Activated CD4-positive, alpha-beta T cell treated with anti-CD3 and anti-CD28 coated beads, Interleukin-2, amount 50 U/mL, for 16 hours (primary cell): ENCODE data around the gene STX11.

Experiments
- DNase-seq: peaks from one replicate; pipeline ENCODE4 v3.0.0-alpha.2; 2020

The STX11 gene

DNA sequence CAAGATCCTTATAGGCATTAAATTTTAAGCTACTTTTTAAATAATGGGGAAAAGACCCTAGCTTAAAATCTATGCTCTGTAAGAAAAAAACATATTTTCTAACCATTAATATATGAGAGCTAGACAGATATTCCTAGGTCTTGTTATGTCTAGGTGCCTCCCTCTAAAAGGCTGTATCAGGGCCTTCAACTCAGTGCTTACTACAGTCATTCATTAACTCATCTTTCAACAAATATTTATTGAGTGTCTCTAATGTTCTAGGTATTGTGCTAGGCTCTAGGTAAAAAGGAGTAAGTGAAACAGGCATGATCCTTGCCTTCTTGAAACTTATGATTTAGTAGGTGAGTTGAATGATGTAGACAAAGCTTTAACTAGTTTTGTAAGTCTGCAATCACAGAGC is 6.4 kb upstream of the STX11 start:
- no peak for DNase-seq

DNA sequence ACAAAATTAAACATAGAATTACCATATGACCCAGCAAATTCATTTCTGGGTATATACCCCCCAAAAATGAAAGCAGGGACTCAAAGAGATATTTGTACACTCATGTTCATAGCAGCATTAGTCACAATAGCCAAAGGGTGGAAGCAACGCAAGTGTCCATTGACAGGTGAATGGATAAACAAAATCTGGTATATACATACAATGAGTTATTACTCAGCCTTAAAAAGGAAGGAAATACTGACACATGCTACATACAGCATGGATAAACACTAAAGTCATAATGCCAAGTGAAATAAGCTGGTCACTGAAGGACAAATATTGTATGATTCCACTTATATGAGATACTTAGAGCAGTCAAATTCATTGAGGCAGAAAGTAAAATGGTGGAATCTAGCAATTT is 5.3 kb upstream of the STX11 start:
- DNase-seq: no peak

DNA sequence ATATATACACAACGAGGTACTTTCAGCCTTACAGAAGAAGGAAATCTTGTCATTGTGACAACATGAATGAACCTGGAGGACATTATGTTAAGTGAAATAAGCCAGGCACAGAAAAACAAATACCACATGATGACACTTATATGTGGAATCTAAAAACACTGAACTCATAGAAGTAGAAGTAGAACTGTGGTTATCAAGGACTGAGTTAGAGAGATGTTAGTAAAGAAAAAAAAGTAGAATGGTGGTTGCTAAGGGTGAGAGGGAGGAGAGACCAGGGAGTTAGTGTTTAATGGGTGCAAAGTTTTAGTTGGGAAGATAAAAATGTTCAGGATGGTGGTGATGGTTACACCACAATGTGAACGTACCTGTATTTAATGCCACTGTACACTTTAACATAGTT is 4.8 kb upstream of the STX11 start:
- DNase-seq: no peak

- no peak for DNase-seq
Observed at GRCh38 chr6:144148886-144149285, 1.4 kb upstream of the STX11 start.

- DNase-seq: no peak
Observed at GRCh38 chr6:144149558-144149893, 791 bp upstream of the STX11 start.

DNA sequence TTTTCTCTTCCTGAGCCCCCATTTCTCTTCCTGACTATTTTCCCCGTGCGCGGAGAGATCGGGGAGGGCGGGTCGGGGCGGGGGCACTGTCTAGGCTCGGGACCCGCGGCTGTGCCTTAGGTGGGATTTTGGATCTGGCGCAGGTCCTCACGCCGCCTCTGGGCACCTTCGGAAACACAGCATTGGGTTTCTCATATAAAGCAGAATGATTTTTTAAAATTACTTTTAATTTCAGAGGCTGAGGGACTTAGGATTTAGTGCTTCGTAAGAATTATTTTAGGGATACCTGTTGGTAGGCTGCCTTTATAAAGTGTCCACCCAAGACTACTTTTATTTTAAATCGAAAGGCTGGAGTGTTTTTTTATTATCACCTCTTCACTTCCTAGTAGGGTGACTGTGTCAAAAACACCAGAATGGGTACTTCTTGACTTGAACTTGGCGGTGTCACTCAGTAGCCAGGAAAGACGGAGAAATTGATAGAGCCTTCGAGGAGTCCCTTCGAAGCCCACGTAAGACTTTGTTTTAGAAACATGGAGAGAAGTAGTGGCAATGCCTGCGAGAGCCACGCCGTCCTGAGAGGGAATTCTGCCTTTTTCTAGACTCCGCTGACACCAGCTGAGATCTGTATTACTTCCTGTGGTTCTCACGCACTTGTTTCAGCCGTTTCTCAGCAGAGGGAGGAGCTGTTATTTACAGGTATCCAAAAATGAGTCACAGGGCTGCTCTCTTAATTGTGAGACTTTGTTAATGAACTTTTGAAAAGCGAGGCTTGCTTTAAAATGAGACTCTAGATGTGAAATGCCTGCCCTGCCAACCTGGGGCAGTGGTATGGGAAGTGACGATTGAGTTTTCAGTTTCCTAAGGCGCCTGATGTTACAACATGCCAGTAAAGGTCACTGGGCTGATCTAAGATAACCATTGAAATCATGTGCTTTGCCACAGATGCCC is 667 bp downstream of the STX11 start:
- DNase-seq: peak; percentile 95

DNA sequence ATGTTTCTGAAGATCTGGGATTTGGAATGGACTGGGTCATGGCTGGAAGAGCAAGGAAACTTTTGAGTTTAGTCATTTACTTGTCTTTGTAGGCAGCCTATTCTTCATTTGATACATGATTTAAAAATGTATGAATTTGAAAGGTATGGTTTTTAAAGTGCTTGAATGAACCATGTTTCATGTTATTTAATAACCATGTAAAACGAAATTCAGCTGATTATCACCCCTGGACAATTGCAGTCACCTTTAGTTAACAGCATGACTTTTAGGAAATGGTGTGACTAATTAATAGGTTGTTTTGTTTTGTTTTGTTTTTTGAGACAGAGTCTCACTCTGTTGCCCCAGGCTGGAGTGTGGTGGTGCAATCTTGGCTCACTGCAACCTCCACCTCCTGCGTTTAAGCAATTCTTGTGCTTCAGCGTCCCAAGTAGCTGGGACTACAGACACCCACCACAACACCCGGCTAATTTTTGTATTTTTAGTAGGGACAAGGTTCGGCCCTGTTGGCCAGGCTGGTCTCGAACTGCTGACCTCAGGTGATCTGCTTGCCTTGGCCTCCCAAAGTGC is 2.1 kb downstream of the STX11 start:
- DNase-seq: no peak

GRCh38 chr6:144153260-144153659 is 2.9 kb downstream of the STX11 start:
- DNase-seq: no peak

DNA sequence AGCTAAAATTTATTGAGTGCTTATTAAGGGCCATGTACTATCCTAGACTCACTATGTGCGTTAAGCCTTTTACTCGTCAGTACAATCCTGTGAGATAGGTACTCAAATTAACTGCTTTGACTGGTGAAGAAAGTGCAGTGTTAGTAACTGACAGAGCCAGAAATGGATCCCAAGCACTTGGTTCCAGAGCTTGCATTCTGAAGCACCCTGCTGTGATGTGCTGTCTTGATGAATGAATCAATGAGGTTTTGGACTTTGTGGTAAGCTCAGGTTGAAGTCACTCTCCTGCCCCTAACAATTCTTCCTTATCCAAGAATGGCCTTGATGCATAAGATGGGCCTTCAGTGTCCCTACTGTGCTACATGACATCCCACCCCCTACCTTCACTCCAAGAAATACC is 3.7 kb downstream of the STX11 start:
- DNase-seq: no peak

DNA sequence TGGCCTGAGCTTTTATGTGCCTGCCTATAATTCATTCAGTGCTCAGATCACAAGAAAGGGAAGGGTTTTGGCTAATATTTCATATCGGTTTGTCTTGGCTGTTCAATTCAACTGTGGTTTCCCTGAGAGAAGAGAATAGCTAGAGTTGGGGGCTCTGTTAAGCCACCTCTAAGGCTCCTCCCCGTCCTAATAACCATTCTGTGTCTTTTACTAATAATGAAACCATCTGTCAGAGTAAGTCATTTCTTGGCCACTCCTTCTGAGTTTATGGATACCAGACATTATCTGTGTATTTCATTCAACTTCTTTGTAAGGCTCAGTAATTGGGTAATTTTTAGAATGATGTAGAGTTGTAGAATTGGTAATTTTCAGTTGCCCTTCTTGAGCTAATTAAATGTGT is 5.2 kb downstream of the STX11 start:
- DNase-seq: peak; percentile 54

DNA sequence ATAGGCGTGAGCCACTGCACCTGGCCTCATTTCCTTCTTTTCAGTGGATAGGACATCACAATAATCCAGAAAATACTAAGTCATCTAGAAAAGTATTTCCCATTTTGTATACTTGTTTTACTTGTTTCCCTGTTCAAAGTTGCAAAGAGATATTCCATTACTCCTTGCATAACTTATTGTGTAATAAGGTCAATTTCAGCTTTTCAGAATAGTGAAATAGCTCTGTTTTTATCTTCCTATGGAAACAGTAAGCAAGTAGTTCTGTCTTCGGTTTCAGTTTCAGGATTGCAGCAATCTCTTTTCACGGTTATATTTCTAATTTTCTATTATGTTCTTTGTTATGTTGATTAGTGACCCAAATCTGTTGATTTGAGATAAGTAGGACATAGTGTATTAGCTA is 6.0 kb downstream of the STX11 start:
- DNase-seq: no peak

DNA sequence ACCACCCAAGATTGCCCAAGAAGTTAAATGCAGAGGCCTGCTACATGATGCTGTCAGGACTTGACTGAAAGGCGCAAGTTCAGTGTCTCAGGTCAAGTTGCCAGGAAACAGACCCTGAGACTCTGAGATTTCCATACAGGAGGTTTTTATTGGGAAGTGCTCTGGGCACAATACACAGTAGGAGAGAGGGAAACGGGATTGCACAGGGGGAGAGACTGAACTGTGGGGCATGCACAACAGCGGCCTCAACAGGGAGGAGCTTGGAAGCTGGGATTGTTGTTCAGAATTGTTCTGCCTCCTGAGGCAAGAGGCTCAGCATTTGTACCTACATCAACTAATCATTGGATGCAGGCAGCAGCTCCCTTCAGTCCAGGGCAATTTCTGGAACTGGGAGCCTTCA is 6.7 kb downstream of the STX11 start:
- no peak for DNase-seq

DNA sequence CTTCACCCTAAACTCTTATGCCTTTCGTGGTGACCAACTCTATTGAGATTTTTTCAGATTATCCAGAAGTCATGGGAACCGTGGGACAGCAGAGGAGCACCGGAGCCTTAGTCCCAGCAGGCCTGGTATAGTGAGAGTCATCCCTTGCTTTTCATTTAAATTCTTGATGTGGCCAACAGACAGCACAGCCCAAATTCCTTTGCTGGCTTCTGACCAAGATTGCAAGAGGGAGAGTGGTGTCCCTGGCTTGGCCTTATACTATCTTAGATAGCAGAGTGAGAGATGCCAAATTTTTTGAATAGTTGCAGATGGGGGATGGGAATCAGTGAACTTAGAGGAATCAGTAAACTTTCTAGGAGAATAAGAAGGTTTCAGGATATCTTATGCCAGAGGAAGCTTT is 7.8 kb downstream of the STX11 start:
- no peak for DNase-seq

- no peak for DNase-seq
Observed at GRCh38 chr6:144159223-144159622, 8.9 kb downstream of the STX11 start.

GRCh38 chr6:144159742-144160141 is 9.4 kb downstream of the STX11 start:
- DNase-seq: no peak

DNA sequence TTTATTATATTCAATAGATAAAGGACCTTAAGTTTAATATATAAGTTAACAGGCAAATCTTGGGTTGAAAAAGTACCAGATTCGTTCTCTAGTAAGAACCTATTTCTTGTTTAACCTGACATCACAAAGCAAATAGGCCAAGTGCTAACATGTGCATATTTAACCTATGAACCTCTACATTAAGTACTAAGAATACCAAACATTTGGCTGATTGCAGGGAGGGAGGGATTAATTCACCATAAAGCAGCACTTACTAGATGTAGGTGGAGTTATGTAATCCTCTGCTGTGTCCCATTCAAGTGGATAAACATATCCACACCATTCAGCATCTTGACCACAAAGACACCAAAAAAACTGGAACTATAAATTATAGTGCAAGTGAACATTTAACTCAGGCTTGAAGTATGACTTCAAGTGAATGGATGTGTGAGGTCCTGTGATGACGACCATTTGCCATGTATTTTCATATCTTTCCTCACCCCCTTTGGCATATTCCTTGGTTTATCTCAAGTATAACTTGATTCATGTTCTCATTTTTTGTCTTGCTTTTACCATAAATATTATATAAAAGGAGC is 10.2 kb downstream of the STX11 start:
- no peak for DNase-seq

- DNase-seq: no peak
Observed at GRCh38 chr6:144161975-144162374, 11.7 kb downstream of the STX11 start.

DNA sequence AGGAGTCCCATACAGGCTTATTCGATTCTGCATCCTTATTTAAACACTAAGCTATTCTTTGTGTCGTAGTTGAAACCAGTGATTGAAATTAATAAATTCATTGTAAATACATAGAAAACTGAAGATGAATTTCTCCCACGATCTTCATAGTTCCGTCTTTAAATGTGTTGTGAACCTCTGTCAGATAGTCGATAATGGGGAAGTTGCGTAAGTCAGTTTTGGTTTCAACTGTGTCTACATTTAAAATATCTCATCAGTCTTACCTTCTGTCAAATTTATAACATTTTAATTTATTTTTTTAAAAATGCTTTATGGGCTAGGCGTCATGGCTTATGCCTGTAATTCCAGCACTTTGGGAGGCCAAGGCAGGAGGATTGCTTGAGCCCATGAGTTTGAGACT is 12.7 kb downstream of the STX11 start:
- no peak for DNase-seq

DNA sequence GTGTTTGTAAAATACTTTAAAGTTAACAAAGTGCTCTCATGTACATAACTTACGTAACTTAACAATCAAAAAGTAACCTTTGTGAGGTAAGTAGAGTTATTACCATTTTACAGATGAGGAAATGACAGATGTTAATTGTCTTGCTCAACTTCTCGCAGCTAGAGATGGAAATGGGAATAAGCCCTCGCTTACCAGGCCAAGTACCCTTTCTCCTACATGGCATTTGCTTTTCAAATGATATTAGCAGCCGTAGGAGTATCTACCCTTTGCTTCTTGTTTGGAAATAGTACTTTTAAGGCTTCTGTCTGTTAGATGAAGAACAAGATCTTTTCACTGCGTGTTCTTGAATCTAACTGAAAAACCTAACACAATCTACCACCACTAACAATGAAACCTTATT is 15.5 kb downstream of the STX11 start:
- no peak for DNase-seq

GRCh38 chr6:144170044-144170443 is 19.7 kb downstream of the STX11 start:
- DNase-seq: no peak

GRCh38 chr6:144171406-144171805 is 21.1 kb downstream of the STX11 start:
- no peak for DNase-seq

DNA sequence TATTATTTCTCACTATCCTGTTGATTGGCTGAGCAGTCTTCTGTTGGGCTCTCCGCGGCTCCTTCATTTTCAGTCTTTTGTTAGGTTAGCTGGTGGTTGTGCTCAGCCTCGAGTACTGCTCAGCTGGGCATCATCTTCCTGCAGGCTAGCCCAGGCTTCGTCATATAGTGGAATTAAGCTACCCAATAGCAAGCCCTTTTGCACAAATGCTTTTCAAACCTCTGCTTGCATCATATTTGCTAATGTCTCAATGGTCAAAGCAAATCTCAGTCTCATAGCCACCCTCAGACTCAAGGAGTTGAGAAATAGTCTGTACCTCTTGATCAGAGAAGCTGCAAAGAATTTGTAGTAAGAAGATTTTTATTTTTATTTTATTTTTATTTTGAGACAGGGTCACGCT is 23.7 kb downstream of the STX11 start:
- no peak for DNase-seq

- DNase-seq: no peak
Observed at GRCh38 chr6:144176043-144176442, 25.7 kb downstream of the STX11 start.

DNA sequence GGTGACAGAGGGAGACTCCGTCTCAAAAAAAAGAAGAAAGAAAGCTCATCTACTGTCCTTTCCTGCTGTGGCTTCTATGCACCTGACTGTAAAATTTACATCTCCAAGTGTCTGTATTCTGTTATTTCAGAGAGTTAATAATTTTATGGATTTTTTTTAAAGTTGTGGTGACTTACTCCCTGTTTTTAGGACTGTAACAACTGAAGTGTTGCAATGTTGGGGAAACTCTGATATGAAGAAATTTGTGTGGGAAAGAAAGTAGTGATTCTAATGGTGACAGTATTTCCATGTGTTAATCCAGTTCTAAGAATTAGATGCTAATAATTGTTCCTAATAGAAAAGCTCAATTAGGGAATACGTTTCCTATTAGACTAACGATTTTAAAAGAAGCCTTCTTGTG is 27.4 kb downstream of the STX11 start:
- DNase-seq: no peak

DNA sequence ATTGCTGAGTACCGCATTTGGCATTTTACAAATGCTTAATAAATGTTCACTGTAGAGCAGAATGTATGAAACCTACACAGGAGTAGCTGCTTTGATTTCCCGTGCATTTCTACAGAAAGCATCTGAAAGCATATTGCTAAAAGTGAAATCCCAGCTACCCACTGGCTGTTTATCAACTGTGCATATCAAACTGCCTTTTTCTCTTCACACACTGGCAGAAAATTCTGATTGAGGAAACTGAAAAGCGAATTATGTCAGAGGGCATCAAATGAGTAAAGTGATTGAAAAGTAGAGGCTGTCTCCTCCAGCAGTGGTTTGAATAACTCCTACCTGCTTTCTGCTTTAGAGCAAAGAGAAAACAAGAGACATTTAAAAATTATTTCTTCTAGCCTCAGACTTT is 28.0 kb downstream of the STX11 start:
- peak; percentile 84 for DNase-seq
